ENCODE data around the gene TRIML1. TPM values are rescaled to one million over a fixed set of nuclear protein-coding genes. Genes with fewer than 3 reads are reported as not detected.

The TRIML1 gene
- total RNA-seq, 1 experiment from 2014 or later: not detected

GRCh38 chr4:188147776-188148175 lies 8.5 kb downstream of the TRIML1 start:
- Histone ChIP-seq H3T11ph (ENCODE audit: low read length) (no peak overlapping the region), H3K23me2 (ENCODE audit: insufficient read length, low read depth, low read length, poor library complexity, severe bottlenecking) (no peaks in the 10 kb centered on the region), H2AK5ac (ENCODE audit: insufficient read length, low read length) (no peak overlapping the region), H2AFZ (ENCODE audit: low read length) (no peak overlapping the region), H3K79me1 (ENCODE audit: insufficient read depth, low read depth, low read length, poor library complexity, severe bottlenecking) (no peaks in the 10 kb centered on the region), H3K79me2 (ENCODE audit: insufficient read depth, low read length) (no peaks in the 10 kb centered on the region), H3K27me3 (ENCODE audit: insufficient read depth, low read length) (no peaks in the 10 kb centered on the region), H2BK20ac (ENCODE audit: low read depth, low read length, poor library complexity, severe bottlenecking) (no peak overlapping the region), H3K9me3 (ENCODE audit: control insufficient read depth, low read depth, low read length) (no peaks in the 10 kb centered on the region), H3K23ac (ENCODE audit: insufficient read length, low read depth, low read length) (no peak overlapping the region), H2BK12ac (ENCODE audit: insufficient read length, low read depth, low read length) (no peak overlapping the region), H4K20me1 (ENCODE audit: control insufficient read depth, insufficient read depth, insufficient read length) (no peaks in the 10 kb centered on the region), H3K9ac (ENCODE audit: extremely low read depth, insufficient read length, low read length) (no peak overlapping the region), H2BK15ac (ENCODE audit: low read depth, low read length) (no peak overlapping the region), H3K56ac (ENCODE audit: insufficient read length, low read depth, low read length) (no peak overlapping the region), H3K4ac (ENCODE audit: low read depth, low read length) (no peak overlapping the region), H3K27ac (ENCODE audit: insufficient read length, low read depth, low read length) (no peak overlapping the region), H3K4me1 (ENCODE audit: insufficient read depth, low read length) (no peaks in the 10 kb centered on the region; the same call in 1 of the 2 replicates), H4K5ac (ENCODE audit: insufficient read length, low read depth, low read length) (no peak overlapping the region), H4K8ac (replicated peaks; ENCODE audit: insufficient read length, low read depth, low read length) (no peak overlapping the region), H2BK5ac (ENCODE audit: insufficient read length, low read length) (no peak overlapping the region), H2BK120ac (ENCODE audit: low read depth, low read length, poor library complexity, severe bottlenecking) (no peak overlapping the region), H4K91ac (ENCODE audit: insufficient read length, low read depth, low read length) (no peak overlapping the region), H3K4me2 (ENCODE audit: insufficient read depth, insufficient read length, low read length) (no peak overlapping the region), H3K14ac (ENCODE audit: insufficient read depth, low read length) (no peak overlapping the region), H3K18ac (ENCODE audit: insufficient read length, low read depth, low read length) (no peak overlapping the region)
- H3K4me1 Mint-ChIP-seq: peaks cover 2 to 9% of the 10 kb centered on the region in 2 experiments; a peak in 3 of 4 replicates
- H3K36me3 Mint-ChIP-seq (ENCODE audit: insufficient read depth in 1 of 3, low read depth in 3 of 3): peaks cover 0 to 7% (median 2%) of the 10 kb centered on the region in 3 experiments; a peak in 4 of 7 replicates
- WGBS (ENCODE audit: extremely low coverage, insufficient read length, low lambda C conversion rate): no CpG with 5 or more reads among the region's 6 CpGs
- DNase-seq: no peak
- no peaks in the 10 kb centered on the region for H3K27me3 Mint-ChIP-seq (ENCODE audit: low read depth)
- no peak for TF ChIP-seq CTCF (conservative IDR thresholded peaks at IDR 0.05)
- no peak overlapping the region for H3K4me3 Mint-ChIP-seq
- no peak overlapping the region for H3K27ac Mint-ChIP-seq
- H3K9me3 Mint-ChIP-seq: peaks cover 8 to 10% of the 10 kb centered on the region in 2 experiments
